Medulla oblongata (tissue), 1 donor: ENCODE data around the gene CLDN6.
"Not testable (repeated sequence)": the region's sequence is repeated elsewhere in the genome, so short reads cannot be mapped to it uniquely, and the experiment has no call there.

Experiments used
- DNase-seq: peaks from one replicate; pipeline ENCODE4 v3.0.0-alpha.2; 2015; ENCODE audit errors: extremely low spot score

The CLDN6 gene

GRCh38 chr16:3017794-3018506 is at the start of gene CLDN6:
CLDN6 (minus strand) TSS chr16:3018183; CDS start chr16:3016021, 2,162 bp downstream.
- no peak for DNase-seq

- DNase-seq = no peak
These were observed 48.4 kb upstream of the CLDN6 start for GRCh38 chr16:3066440-3066748.

GRCh38 chr16:3065742-3066439 is 47.9 kb upstream of the CLDN6 start:
- no peak for DNase-seq

- no peak for DNase-seq
These were observed 47.2 kb upstream of the CLDN6 start, which contains the start of gene IL32 for GRCh38 chr16:3065069-3065741. IL32 (plus strand) TSS chr16:3065640; CDS start chr16:3065812, 172 bp downstream.

- no peak for DNase-seq
These were observed 45.8 kb upstream of the CLDN6 start for GRCh38 chr16:3063625-3064386.

- no peak for DNase-seq
These were observed 44.6 kb upstream of the CLDN6 start for GRCh38 chr16:3062553-3062952.

- no peak for DNase-seq
These were observed 42.5 kb upstream of the CLDN6 start for GRCh38 chr16:3060339-3061127.

GRCh38 chr16:3059723-3060242 is 41.8 kb upstream of the CLDN6 start:
- DNase-seq = no peak

GRCh38 chr16:3059041-3059722 is 41.2 kb upstream of the CLDN6 start:
- peak; percentile 89 for DNase-seq

- peak; percentile 34 for DNase-seq
These were observed 40.4 kb upstream of the CLDN6 start for GRCh38 chr16:3058139-3059030.

GRCh38 chr16:3057181-3058138 is 39.5 kb upstream of the CLDN6 start:
- DNase-seq = no peak

- DNase-seq = no peak
These were observed 38.6 kb upstream of the CLDN6 start for GRCh38 chr16:3056336-3057180.

GRCh38 chr16:3055734-3056115 is 37.7 kb upstream of the CLDN6 start:
- peak; percentile 17 for DNase-seq

- DNase-seq = no peak
These were observed 37.2 kb upstream of the CLDN6 start for GRCh38 chr16:3054965-3055733.

GRCh38 chr16:3053330-3053710 is 35.3 kb upstream of the CLDN6 start:
- DNase-seq = not testable (repeated sequence)

- not testable (repeated sequence) for DNase-seq
These were observed 34.8 kb upstream of the CLDN6 start for GRCh38 chr16:3052571-3053329.
